T-helper 1 cell treated with Interleukin-12 subunit alpha and Interleukin-12 subunit beta and Interleukin-4 antibody, amounts not matched to agents 30 μg/mL and 1 μg/mL, for 36 hours (primary cell): ENCODE measurements around the gene DUSP8.

ENCODE experiments used
- H3K27ac Mint-ChIP-seq: one replicate; pipeline ENCODE4 v1.8.0; 2021; ENCODE audit warnings: mild to moderate bottlenecking, mixed read lengths
- H3K27me3 Mint-ChIP-seq: one replicate; pipeline ENCODE4 v1.8.0; 2021; ENCODE audit warnings: low read depth, mixed read lengths
- H3K36me3 Mint-ChIP-seq: one replicate; pipeline ENCODE4 v1.8.0; 2021; ENCODE audit warnings: low read depth, mixed read lengths
- H3K4me1 Mint-ChIP-seq: one replicate; pipeline ENCODE4 v1.8.0; 2021; ENCODE audit warnings: low read depth, mixed read lengths
- H3K4me3 Mint-ChIP-seq: one replicate; pipeline ENCODE4 v1.8.0; 2021; ENCODE audit warnings: mild to moderate bottlenecking, moderate library complexity, mixed read lengths
- H3K9me3 Mint-ChIP-seq: one replicate; pipeline ENCODE4 v1.8.0; 2021; ENCODE audit warnings: mixed read lengths

The DUSP8 gene

DNA sequence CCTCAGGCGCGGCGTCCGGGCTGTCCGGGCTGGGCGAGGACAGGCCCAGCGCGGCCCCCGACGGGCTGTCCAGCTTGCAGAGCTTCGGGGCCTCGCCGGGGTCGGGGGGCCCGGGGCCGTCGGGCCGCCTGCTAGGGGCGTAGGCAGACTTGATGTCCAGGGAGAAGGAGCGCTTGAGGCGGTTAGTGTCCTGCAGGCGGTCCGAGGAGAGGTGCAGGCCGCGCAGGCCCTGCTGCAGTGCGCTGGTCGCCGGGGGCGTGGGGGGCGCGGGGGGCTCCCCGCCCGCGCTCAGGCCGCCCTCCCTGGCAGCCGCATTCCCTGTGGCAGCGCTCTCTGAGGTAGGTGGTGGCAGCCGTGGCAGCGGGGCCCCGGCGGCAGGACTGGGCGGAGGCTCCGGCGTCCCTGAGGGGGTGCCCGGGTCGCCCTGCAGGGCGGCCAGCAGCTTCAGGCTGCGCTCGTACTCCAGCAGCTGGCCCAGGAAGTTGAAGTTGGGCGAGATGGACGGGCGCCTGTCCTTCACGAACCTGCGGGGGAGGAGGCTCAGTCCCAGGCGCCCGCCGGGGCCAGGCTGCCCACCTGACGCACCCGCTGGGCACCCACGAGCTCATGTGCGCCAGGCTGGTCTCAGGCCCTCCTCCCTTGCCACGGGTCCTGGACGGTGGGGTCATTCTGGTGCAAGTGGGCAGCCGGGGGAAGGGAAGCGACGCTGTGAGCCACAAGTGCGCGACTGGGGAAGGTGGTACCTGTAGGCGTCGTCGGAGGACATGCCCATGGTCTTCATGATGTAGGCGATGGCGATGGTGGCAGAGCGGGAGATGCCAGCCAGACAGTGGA lies 14.8 kb downstream of the DUSP8 start:
- no peak overlapping the region for H3K4me3 Mint-ChIP-seq
- no peak overlapping the region for H3K27ac Mint-ChIP-seq
- H3K4me1 Mint-ChIP-seq, result no peaks in the 10 kb centered on the region
- H3K9me3 Mint-ChIP-seq, result no peaks in the 10 kb centered on the region
- no peaks in the 10 kb centered on the region for H3K36me3 Mint-ChIP-seq
- no peaks in the 10 kb centered on the region for H3K27me3 Mint-ChIP-seq

DNA sequence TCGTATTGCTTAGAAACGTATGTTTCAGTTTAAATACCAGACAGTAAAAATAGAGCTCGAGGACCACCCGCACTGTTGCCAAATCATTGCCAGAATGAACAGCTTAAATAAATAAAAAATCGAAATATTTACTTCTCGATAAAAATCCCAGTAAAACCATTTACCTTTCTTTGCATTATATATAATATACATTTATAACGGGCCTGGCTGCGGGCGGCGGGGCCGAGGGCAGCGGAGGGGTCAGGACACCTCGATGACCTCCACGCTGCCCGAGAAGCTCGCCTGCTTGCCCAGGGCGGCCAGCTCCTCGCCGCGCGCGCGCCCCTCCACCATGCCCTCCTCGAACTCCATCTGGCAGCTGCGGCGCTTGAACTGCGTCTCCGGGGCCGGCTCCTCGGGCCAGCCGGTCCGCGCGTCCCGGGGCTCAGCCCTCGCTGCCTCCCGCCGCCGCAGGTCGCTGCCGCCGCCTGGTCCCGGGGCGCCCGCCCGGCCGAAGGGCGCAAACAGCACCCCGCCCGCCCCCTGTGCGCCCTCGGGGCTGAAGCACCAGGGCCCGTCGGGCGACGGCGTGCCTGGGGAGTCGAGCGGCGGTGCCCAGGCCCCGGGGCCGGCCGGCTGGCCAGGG lies 15.7 kb downstream of the DUSP8 start:
- Mint-ChIP-seq H3K4me1 (no peaks in the 10 kb centered on the region), H3K27ac (no peak overlapping the region), H3K36me3 (no peaks in the 10 kb centered on the region), H3K27me3 (no peaks in the 10 kb centered on the region), H3K9me3 (no peaks in the 10 kb centered on the region), H3K4me3 (no peak overlapping the region)

- Mint-ChIP-seq H3K27me3 (no peaks in the 10 kb centered on the region), H3K4me3 (no peak overlapping the region), H3K36me3 (no peaks in the 10 kb centered on the region), H3K27ac (no peak overlapping the region), H3K9me3 (no peaks in the 10 kb centered on the region), H3K4me1 (no peaks in the 10 kb centered on the region)
Observed at GRCh38 chr11:1555713-1556153, 16.3 kb downstream of the DUSP8 start.

DNA sequence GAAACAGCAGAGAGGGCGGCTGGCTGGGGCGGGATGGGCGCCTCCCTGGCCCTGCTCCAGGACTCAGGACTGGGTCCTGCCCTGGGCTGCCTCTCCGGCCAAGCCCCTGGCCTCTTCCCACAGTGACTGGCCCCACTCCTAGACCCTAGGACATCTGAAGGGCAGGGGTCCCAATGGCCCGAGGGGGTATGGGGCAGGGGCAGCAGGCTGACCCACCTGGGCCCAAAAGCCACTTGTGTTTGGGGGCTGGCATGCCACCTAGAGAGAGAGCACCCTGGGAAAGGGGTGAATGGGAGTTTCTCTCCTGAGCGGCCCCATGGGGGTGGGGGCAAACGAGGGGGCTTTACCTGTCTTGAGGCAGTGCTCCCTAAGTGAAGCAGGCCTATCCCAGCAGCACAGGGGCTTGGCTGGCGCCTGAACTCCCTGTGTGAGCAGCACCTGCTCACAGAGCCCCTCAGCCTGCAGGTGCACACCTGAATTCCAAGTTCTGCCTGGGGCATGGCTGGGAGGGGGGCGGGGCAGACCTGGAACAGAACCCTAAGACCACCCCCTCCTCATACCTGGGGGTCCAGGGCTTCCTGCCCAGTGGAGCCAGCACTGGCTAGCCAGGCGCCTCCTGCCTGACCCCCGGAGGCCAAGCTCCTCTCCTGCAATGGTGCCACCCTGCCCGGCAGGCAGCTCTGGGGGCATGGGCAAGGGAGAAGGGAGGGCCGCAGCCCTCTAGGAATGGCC lies 16.9 kb downstream of the DUSP8 start:
- peaks cover 4% of the 10 kb centered on the region for H3K27me3 Mint-ChIP-seq
- no peaks in the 10 kb centered on the region for H3K4me1 Mint-ChIP-seq
- no peak overlapping the region for H3K4me3 Mint-ChIP-seq
- no peaks in the 10 kb centered on the region for H3K36me3 Mint-ChIP-seq
- no peaks in the 10 kb centered on the region for H3K9me3 Mint-ChIP-seq
- no peak overlapping the region for H3K27ac Mint-ChIP-seq

- Mint-ChIP-seq H3K27ac (no peak overlapping the region), H3K36me3 (no peaks in the 10 kb centered on the region), H3K9me3 (no peaks in the 10 kb centered on the region), H3K4me3 (no peak overlapping the region), H3K27me3 (peaks cover 16% of the 10 kb centered on the region), H3K4me1 (no peaks in the 10 kb centered on the region)
Observed at GRCh38 chr11:1553808-1554594, 18.1 kb downstream of the DUSP8 start.

GRCh38 chr11:1549338-1550330 lies 22.4 kb downstream of the DUSP8 start:
- Mint-ChIP-seq H3K4me3 (no peak overlapping the region), H3K27me3 (peaks cover 42% of the 10 kb centered on the region), H3K9me3 (no peaks in the 10 kb centered on the region), H3K4me1 (no peaks in the 10 kb centered on the region), H3K36me3 (no peaks in the 10 kb centered on the region), H3K27ac (no peak overlapping the region)

DNA sequence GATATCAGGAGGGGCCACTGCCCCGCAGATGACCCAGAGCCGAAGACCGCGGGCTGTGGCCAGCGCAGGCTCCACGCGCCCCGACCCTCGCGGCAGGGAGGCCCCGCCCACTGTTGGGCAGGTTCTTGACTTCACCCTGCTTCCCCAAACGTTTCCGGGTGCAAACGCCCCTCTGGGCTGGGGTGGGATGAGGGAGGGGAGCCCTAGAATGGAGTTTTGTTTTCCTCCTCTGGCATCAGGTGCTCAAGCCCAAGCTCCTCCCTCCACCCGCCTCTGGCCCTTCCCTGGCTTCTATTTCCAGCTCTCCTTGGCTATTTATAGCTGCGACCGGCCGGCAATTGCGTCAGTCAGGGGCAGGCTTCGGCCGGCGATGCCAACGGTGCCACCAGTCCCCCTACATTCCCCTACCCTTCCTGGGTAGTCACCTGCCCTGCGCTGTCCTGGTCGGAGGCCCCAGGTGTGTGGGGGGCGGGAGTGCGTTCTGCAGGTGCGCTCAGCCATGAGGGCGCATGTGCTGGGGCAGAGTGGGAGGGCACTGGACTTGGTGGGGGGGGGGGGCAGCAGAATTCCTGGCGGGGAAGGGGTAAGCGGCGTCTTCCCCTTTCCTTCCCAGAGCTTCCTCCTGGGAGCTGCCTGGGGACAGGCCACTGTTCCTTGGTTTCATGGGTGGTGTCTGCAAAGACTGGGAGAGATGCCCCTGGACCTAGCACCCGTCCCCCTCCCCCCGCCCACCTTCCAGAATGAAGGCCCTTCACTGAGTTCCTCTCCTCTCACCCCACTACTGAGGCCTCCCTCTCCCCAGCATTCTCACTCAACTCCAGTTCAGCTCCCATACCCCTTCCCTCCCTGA lies 23.6 kb downstream of the DUSP8 start:
- Mint-ChIP-seq H3K27ac (no peak overlapping the region), H3K27me3 (peaks cover 42% of the 10 kb centered on the region), H3K4me1 (no peaks in the 10 kb centered on the region), H3K9me3 (no peaks in the 10 kb centered on the region), H3K36me3 (no peaks in the 10 kb centered on the region), H3K4me3 (no peak overlapping the region)

DNA sequence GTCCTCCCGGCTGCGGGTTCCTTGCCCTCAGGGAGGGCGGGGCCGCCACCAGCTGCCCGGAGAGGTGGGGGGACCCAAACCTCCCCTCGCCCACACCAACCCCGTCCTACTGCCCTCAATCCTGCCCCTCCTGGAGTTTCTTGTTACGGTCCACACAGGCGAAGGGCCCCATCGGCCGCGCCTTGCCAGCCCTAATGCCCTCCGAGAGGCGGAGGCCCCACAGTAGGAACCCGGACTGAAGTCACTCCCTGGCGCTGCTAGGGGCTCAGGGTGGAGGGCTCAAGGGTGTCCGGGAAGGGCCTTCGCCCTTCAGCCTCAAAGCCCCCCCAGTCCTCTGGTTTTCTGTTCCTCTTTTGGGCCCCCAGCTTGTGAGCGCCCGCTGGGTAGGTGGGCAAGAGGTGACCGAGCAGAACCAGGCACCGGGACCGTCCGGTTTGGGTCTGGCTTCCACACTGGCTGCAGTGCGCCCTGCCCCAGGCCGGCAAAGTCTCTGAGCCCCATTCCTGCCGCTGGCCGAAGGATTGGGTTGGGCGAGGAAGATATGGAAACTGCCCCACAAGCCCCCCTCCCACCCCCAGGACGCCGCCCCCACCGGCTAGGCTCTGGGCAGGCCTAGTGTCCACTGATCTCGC lies 24.5 kb downstream of the DUSP8 start:
- Mint-ChIP-seq H3K27ac (no peak overlapping the region), H3K27me3 (peaks cover 42% of the 10 kb centered on the region), H3K9me3 (no peaks in the 10 kb centered on the region), H3K4me3 (peak overlapping the region; percentile 21), H3K36me3 (no peaks in the 10 kb centered on the region), H3K4me1 (no peaks in the 10 kb centered on the region)

- no peaks in the 10 kb centered on the region for H3K4me1 Mint-ChIP-seq
- no peak overlapping the region for H3K27ac Mint-ChIP-seq
- peaks cover 42% of the 10 kb centered on the region for H3K27me3 Mint-ChIP-seq
- no peak overlapping the region for H3K4me3 Mint-ChIP-seq
- no peaks in the 10 kb centered on the region for H3K9me3 Mint-ChIP-seq
- no peaks in the 10 kb centered on the region for H3K36me3 Mint-ChIP-seq
Observed at GRCh38 chr11:1546536-1547466, 25.3 kb downstream of the DUSP8 start.

- Mint-ChIP-seq H3K27me3 (peaks cover 42% of the 10 kb centered on the region), H3K36me3 (no peaks in the 10 kb centered on the region), H3K4me3 (no peak overlapping the region), H3K9me3 (no peaks in the 10 kb centered on the region), H3K4me1 (no peaks in the 10 kb centered on the region), H3K27ac (no peak overlapping the region)
Observed at GRCh38 chr11:1546077-1546535, 26.0 kb downstream of the DUSP8 start.

DNA sequence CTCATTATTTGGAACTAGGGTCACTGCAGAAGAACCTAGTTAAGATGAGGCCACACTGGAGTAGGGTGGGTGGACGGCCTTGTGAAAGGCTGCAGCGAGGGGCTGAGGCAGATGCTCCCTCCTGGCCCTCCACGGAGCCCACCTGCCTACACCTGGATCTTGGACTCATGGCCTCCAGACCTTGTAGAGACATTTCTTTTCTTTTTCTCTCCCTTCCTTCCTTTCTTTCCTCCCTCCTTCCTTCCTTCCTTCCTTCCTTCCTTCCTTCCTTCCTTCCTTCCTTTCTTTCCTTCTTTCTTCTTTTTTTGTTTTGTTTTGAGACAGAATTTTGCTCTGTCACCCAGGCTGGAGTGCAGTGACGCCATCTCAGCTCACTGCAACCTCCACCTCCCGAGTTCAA lies 26.6 kb downstream of the DUSP8 start:
- Mint-ChIP-seq H3K27ac (no peak overlapping the region), H3K27me3 (peaks cover 41% of the 10 kb centered on the region)

More for the DNA sequence above, 26.6 kb downstream of the DUSP8 start:
- Mint-ChIP-seq H3K4me3 (no peak overlapping the region), H3K36me3 (no peaks in the 10 kb centered on the region), H3K4me1 (no peaks in the 10 kb centered on the region), H3K9me3 (no peaks in the 10 kb centered on the region)
